NCI-H146 (cell line): ENCODE data around the gene CFAP58.
"Not testable (repeated sequence)": the region's sequence is repeated elsewhere in the genome, so short reads cannot be mapped to it uniquely, and the experiment has no call there.

Experiments used
- DNase-seq: peaks from one replicate; lab custom pipeline; 2025; lab: John Stamatoyannopoulos, UW

Gene CFAP58

GRCh38 chr10:104433669-104434068 lies 80.0 kb downstream of the CFAP58 start:
- no peak for DNase-seq

- DNase-seq: no peak
Observed at GRCh38 chr10:104434601-104435000, 81.0 kb downstream of the CFAP58 start.

GRCh38 chr10:104435822-104436221 lies 82.2 kb downstream of the CFAP58 start:
- DNase-seq: no peak

GRCh38 chr10:104437226-104437625 lies 83.6 kb downstream of the CFAP58 start:
- DNase-seq: no peak

GRCh38 chr10:104440221-104440620 lies 86.6 kb downstream of the CFAP58 start:
- DNase-seq: no peak

GRCh38 chr10:104441329-104442000 lies 87.8 kb downstream of the CFAP58 start:
- no peak for DNase-seq

GRCh38 chr10:104445359-104445758 lies 91.7 kb downstream of the CFAP58 start:
- DNase-seq: no peak

- DNase-seq: no peak
Observed at GRCh38 chr10:104446151-104446550, 92.5 kb downstream of the CFAP58 start.

- DNase-seq: no peak
Observed at GRCh38 chr10:104447331-104447730, 93.7 kb downstream of the CFAP58 start.

- no peak for DNase-seq
Observed at GRCh38 chr10:104447906-104448305, 94.3 kb downstream of the CFAP58 start.

GRCh38 chr10:104449391-104449790 lies 95.8 kb downstream of the CFAP58 start:
- no peak for DNase-seq

GRCh38 chr10:104450490-104450889 lies 96.9 kb downstream of the CFAP58 start:
- no peak for DNase-seq

GRCh38 chr10:104450954-104451353 lies 97.3 kb downstream of the CFAP58 start:
- no peak for DNase-seq

- no peak for DNase-seq
Observed at GRCh38 chr10:104452977-104453376, 99.3 kb downstream of the CFAP58 start.

GRCh38 chr10:104456802-104457542 lies 103.3 kb downstream of the CFAP58 start:
- DNase-seq: no peak

GRCh38 chr10:104457543-104457828 lies 103.9 kb downstream of the CFAP58 start:
- DNase-seq: no peak

- not testable (repeated sequence) for DNase-seq
Observed at GRCh38 chr10:104465575-104465974, 111.9 kb downstream of the CFAP58 start.

GRCh38 chr10:104468818-104469217 lies 115.2 kb downstream of the CFAP58 start:
- not testable (repeated sequence) for DNase-seq

GRCh38 chr10:104472505-104472904 lies 118.9 kb downstream of the CFAP58 start:
- no peak for DNase-seq

GRCh38 chr10:104472957-104473745 lies 119.5 kb downstream of the CFAP58 start:
- no peak for DNase-seq

GRCh38 chr10:104478380-104478779 lies 124.7 kb downstream of the CFAP58 start:
- no peak for DNase-seq

- DNase-seq: peak; percentile 79
Observed at GRCh38 chr10:104479906-104480593, 126.4 kb downstream of the CFAP58 start.
